WTC11 (cell line): ENCODE data around the gene CD79B.
"Not testable (repeated sequence)": the region's sequence is repeated elsewhere in the genome, so short reads cannot be mapped to it uniquely, and the experiment has no call there.

Experiments
- CREB1 ChIP-seq: sonication (generic); formaldehyde crosslinking; IDR thresholded peaks from 2 replicates; pipeline ENCODE4 v1.8.0; 2023; ENCODE audit warnings: mild to moderate bottlenecking, missing genetic modification reagents
- ESRRA ChIP-seq: sonication (generic); formaldehyde crosslinking; IDR thresholded peaks from 2 replicates; pipeline ENCODE4 v1.8.1; 2022; ENCODE audit warnings: mild to moderate bottlenecking, missing genetic modification reagents, borderline replicate concordance
- ETV6 ChIP-seq: sonication (generic); formaldehyde crosslinking; IDR thresholded peaks from 2 replicates; pipeline ENCODE4 v1.8.1; 2022; ENCODE audit warnings: mild to moderate bottlenecking, missing genetic modification reagents
- IRF2 ChIP-seq: sonication (generic); formaldehyde crosslinking; IDR thresholded peaks from 2 replicates; pipeline ENCODE4 v1.8.0; 2022; ENCODE audit warnings: low read depth, missing genetic modification reagents, borderline replicate concordance
- RELA ChIP-seq: sonication (generic); formaldehyde crosslinking; IDR thresholded peaks from 2 replicates; pipeline ENCODE4 v1.8.1; 2022; ENCODE audit warnings: missing genetic modification reagents, mild to moderate bottlenecking, borderline replicate concordance
- SMAD3 ChIP-seq: sonication (generic); formaldehyde crosslinking; IDR thresholded peaks from 2 replicates; pipeline ENCODE4 v1.8.0; 2022; ENCODE audit warnings: missing genetic modification reagents, mild to moderate bottlenecking, borderline replicate concordance
- SMAD4 ChIP-seq: sonication (generic); formaldehyde crosslinking; IDR thresholded peaks from 2 replicates; pipeline ENCODE4 v1.8.0; 2022; ENCODE audit warnings: mild to moderate bottlenecking, missing genetic modification reagents
- SP1 ChIP-seq: sonication (generic); formaldehyde crosslinking; conservative IDR thresholded peaks from 2 replicates; pipeline ENCODE4 v1.8.1; 2022; ENCODE audit warnings: missing genetic modification reagents
- TEAD1 ChIP-seq: sonication (generic); formaldehyde crosslinking; IDR thresholded peaks from 2 replicates; pipeline ENCODE4 v1.8.0; 2022; ENCODE audit warnings: mild to moderate bottlenecking, missing genetic modification reagents
- TF ChIP-seq, protein P1 (sequence below): fragments of 200-600 bp; IDR thresholded peaks from 2 replicates; pipeline ENCODE4 v1.8.0; 2022; ENCODE audit warnings: antibody characterized with exemption
- TF ChIP-seq, protein P2 (sequence below): sonication (generic); formaldehyde crosslinking; IDR thresholded peaks from 2 replicates; pipeline ENCODE4 v1.8.0; 2022; ENCODE audit warnings: mild to moderate bottlenecking, missing genetic modification reagents
- TF ChIP-seq, protein P3 (sequence below): sonication (generic); formaldehyde crosslinking; IDR thresholded peaks from 2 replicates; pipeline ENCODE4 v1.8.1; 2022; ENCODE audit warnings: low read depth, missing genetic modification reagents, borderline replicate concordance
- TF ChIP-seq, protein P4 (sequence below): sonication (generic); formaldehyde crosslinking; IDR thresholded peaks from 2 replicates; pipeline ENCODE4 v1.8.1; 2023; ENCODE audit warnings: mild to moderate bottlenecking, missing genetic modification reagents, borderline replicate concordance

DNA sequence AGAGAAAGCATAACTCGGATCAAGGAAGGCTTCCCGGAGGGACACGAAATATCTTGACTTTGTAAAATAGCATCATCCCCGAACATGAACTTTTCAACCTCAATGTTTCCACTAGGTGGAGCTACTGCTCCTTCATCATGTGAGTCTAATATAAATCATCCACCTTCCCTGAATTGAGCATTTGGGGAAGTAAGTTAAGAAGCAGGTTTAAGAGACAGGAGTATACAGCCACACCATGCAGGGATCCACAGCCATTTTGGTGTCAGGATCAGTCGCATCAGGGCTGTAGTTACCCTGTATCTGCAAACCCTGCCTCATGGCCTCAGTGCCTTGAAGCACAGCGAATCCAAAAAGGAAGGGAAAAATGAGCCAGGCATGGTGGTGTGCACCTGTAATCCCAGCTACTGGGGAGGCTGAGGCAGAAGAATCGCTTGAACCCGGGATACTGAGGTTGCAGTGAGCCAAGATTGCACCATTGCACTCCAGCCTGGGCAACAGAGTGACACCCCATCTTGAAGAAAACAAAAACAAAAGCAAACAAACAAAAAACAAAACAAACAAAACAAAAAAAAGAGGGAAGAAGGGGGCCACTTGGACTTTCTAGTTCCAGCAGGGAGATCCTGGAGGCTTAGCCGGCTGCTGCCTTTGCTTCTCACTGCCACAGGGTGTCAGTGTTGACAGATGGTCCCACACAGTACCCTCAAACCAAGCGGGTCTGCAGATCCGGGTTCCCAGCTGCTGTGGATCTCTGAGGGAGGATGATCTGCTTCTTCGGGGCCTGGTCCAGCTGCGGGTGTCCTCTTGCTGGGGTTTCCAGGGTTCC lies 42.9 kb downstream of the CD79B start:
- TF ChIP-seq, protein P1, sequence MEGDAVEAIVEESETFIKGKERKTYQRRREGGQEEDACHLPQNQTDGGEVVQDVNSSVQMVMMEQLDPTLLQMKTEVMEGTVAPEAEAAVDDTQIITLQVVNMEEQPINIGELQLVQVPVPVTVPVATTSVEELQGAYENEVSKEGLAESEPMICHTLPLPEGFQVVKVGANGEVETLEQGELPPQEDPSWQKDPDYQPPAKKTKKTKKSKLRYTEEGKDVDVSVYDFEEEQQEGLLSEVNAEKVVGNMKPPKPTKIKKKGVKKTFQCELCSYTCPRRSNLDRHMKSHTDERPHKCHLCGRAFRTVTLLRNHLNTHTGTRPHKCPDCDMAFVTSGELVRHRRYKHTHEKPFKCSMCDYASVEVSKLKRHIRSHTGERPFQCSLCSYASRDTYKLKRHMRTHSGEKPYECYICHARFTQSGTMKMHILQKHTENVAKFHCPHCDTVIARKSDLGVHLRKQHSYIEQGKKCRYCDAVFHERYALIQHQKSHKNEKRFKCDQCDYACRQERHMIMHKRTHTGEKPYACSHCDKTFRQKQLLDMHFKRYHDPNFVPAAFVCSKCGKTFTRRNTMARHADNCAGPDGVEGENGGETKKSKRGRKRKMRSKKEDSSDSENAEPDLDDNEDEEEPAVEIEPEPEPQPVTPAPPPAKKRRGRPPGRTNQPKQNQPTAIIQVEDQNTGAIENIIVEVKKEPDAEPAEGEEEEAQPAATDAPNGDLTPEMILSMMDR: peak; percentile 63
- TF ChIP-seq SP1; SMAD3 (CRISPR knock-in tag); SMAD4; TEAD1; RELA (CRISPR knock-in tag); IRF2; ETV6 (CRISPR knock-in tag); ESRRA; CREB1 (CRISPR knock-in tag): not testable (repeated sequence)
- TF ChIP-seq, protein P2, sequence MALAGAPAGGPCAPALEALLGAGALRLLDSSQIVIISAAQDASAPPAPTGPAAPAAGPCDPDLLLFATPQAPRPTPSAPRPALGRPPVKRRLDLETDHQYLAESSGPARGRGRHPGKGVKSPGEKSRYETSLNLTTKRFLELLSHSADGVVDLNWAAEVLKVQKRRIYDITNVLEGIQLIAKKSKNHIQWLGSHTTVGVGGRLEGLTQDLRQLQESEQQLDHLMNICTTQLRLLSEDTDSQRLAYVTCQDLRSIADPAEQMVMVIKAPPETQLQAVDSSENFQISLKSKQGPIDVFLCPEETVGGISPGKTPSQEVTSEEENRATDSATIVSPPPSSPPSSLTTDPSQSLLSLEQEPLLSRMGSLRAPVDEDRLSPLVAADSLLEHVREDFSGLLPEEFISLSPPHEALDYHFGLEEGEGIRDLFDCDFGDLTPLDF (CRISPR knock-in tag): not testable (repeated sequence)
- TF ChIP-seq, protein P3, sequence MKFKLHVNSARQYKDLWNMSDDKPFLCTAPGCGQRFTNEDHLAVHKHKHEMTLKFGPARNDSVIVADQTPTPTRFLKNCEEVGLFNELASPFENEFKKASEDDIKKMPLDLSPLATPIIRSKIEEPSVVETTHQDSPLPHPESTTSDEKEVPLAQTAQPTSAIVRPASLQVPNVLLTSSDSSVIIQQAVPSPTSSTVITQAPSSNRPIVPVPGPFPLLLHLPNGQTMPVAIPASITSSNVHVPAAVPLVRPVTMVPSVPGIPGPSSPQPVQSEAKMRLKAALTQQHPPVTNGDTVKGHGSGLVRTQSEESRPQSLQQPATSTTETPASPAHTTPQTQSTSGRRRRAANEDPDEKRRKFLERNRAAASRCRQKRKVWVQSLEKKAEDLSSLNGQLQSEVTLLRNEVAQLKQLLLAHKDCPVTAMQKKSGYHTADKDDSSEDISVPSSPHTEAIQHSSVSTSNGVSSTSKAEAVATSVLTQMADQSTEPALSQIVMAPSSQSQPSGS (CRISPR knock-in tag): not testable (repeated sequence)
- TF ChIP-seq, protein P4, sequence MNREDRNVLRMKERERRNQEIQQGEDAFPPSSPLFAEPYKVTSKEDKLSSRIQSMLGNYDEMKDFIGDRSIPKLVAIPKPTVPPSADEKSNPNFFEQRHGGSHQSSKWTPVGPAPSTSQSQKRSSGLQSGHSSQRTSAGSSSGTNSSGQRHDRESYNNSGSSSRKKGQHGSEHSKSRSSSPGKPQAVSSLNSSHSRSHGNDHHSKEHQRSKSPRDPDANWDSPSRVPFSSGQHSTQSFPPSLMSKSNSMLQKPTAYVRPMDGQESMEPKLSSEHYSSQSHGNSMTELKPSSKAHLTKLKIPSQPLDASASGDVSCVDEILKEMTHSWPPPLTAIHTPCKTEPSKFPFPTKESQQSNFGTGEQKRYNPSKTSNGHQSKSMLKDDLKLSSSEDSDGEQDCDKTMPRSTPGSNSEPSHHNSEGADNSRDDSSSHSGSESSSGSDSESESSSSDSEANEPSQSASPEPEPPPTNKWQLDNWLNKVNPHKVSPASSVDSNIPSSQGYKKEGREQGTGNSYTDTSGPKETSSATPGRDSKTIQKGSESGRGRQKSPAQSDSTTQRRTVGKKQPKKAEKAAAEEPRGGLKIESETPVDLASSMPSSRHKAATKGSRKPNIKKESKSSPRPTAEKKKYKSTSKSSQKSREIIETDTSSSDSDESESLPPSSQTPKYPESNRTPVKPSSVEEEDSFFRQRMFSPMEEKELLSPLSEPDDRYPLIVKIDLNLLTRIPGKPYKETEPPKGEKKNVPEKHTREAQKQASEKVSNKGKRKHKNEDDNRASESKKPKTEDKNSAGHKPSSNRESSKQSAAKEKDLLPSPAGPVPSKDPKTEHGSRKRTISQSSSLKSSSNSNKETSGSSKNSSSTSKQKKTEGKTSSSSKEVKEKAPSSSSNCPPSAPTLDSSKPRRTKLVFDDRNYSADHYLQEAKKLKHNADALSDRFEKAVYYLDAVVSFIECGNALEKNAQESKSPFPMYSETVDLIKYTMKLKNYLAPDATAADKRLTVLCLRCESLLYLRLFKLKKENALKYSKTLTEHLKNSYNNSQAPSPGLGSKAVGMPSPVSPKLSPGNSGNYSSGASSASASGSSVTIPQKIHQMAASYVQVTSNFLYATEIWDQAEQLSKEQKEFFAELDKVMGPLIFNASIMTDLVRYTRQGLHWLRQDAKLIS (CRISPR knock-in tag): not testable (repeated sequence)
